Keratinocyte (primary cell): ENCODE data around the gene UBE2B. TPM values are rescaled to one million over a fixed set of nuclear protein-coding genes. Genes with fewer than 3 reads are reported as not detected.
"Not testable (repeated sequence)": the region's sequence is repeated elsewhere in the genome, so short reads cannot be mapped to it uniquely, and the experiment has no call there.

Experiments used
- DNase-seq: peaks from one replicate; pipeline ENCODE4 v3.0.0-alpha.2; 2011; ENCODE audit warnings: low read depth, missing footprints, low spot score
- FAIRE-seq: peaks from 2 replicates; lab custom pipeline; 2011; peaks lifted over from hg19 to GRCh38; lab: Jason Lieb, UNC
- H2AFZ ChIP-seq: 2 replicates; pipeline ENCODE4 v1.6.0; 2012; ENCODE audit warnings: low read length, control low read depth, inconsistent platforms; ENCODE audit not compliant: control insufficient read depth
- H3K27ac ChIP-seq: 2 replicates; pipeline ENCODE4 v1.5.1; 2011; ENCODE audit warnings: low read length; ENCODE audit not compliant: control insufficient read depth, insufficient read depth
- H3K27me3 ChIP-seq: 3 replicates; pipeline ENCODE4 v1.6.0; 2011; ENCODE audit warnings: low read length; ENCODE audit not compliant: control insufficient read depth, insufficient read depth; ENCODE audit errors: extremely low read depth
- H3K36me3 ChIP-seq, 2 experiments: 2 replicates in 1 of 2; 3 replicates in 1 of 2; pipeline ENCODE4 v1.5.1; 2011; ENCODE audit warnings: low read length in 2 of 2, mild to moderate bottlenecking in 1 of 2; ENCODE audit not compliant: control insufficient read depth in 2 of 2, insufficient read depth in 2 of 2; ENCODE audit errors: extremely low read depth in 1 of 2
- H3K4me1 ChIP-seq: 3 replicates; pipeline ENCODE4 v1.5.1; 2011; ENCODE audit warnings: low read length; ENCODE audit not compliant: control insufficient read depth, insufficient read depth; ENCODE audit errors: extremely low read depth
- H3K4me2 ChIP-seq: 3 replicates; pipeline ENCODE4 v1.6.0; 2011; ENCODE audit warnings: low read depth, low read length; ENCODE audit not compliant: control insufficient read depth, insufficient read depth; ENCODE audit errors: extremely low read depth
- H3K4me3 ChIP-seq, 3 experiments: fragments of 200-600 bp in 1 of 3; sonication (generic) in 1 of 3; 2 replicates in 2 of 3; 3 replicates in 1 of 3; pipeline ENCODE4 v1.5.1; 2011 to 2016; ENCODE audit warnings: low read length in 3 of 3, mild to moderate bottlenecking in 3 of 3, control low read depth in 2 of 3, inconsistent platforms in 1 of 3, low read depth in 1 of 3, mixed read lengths in 1 of 3, mixed run types in 1 of 3, moderate library complexity in 1 of 3; ENCODE audit not compliant: control insufficient read depth in 2 of 3, insufficient read depth in 2 of 3; ENCODE audit errors: extremely low read depth in 1 of 3
- H3K79me2 ChIP-seq: 2 replicates; pipeline ENCODE4 v1.6.0; 2012; ENCODE audit warnings: low read length; ENCODE audit not compliant: control insufficient read depth, insufficient read depth
- H3K9ac ChIP-seq: 3 replicates; pipeline ENCODE4 v1.6.0; 2011; ENCODE audit warnings: low read length; ENCODE audit not compliant: control insufficient read depth, insufficient read depth; ENCODE audit errors: extremely low read depth
- H3K9me1 ChIP-seq: 3 replicates; pipeline ENCODE4 v1.6.0; 2011; ENCODE audit warnings: low read length; ENCODE audit not compliant: control insufficient read depth, insufficient read depth; ENCODE audit errors: extremely low read depth
- H3K9me3 ChIP-seq: 2 replicates; pipeline ENCODE4 v1.5.1; 2012; ENCODE audit warnings: low read depth, low read length; ENCODE audit not compliant: control insufficient read depth
- H4K20me1 ChIP-seq: 3 replicates; pipeline ENCODE4 v1.6.0; 2011; ENCODE audit warnings: low read length; ENCODE audit not compliant: control insufficient read depth, insufficient read depth; ENCODE audit errors: extremely low read depth
- EZH2 ChIP-seq: IDR thresholded peaks from one replicate; pipeline ENCODE4 v1.6.1; 2012; ENCODE audit warnings: inconsistent platforms, mild to moderate bottlenecking, low read length, moderate library complexity
- dilution Hi-C: fragments of 300-500 bp; cut with MboI; formaldehyde crosslinking; loops from one replicate; pipeline ENCODE4 v1.7.0; 2020; ENCODE audit warnings: low sequenced_read_pairs; ENCODE audit not compliant: extremely low pct_ligation_motif_present
- polyA plus RNA-seq, 5 experiments: library from polyadenylated mRNA; depleted of rRNA in 3 of 5; stranded (reverse) in 3 of 5; stranded (forward) in 1 of 5; unstranded in 1 of 5; fragments of >200 nt; gene quantifications; 1 replicate in 1 of 5; 2 replicates in 3 of 5; 3 replicates in 1 of 5; pipeline versions ENCODE4 v1.2.1 to v1.2.3, GENCODE V29; 2011 to 2012; ENCODE audit warnings: missing spikeins in 2 of 5, low read depth in 1 of 5, low replicate concordance in 1 of 5
- TF ChIP-seq, protein P1 (sequence below), 3 experiments: IDR thresholded peaks in 1 of 3; conservative IDR thresholded peaks in 1 of 3; optimal IDR thresholded peaks in 1 of 3; 2 replicates in 2 of 3; 3 replicates in 1 of 3; pipeline versions ENCODE3 to v1.5.1; 2011; ENCODE audit warnings: low read length in 3 of 3, mild to moderate bottlenecking in 3 of 3, moderate library complexity in 2 of 3, control low read depth in 1 of 3, inconsistent platforms in 1 of 3; ENCODE audit not compliant: insufficient read depth in 2 of 3; ENCODE audit errors: extremely low read depth in 1 of 3

UBE2B gene
- polyA plus RNA-seq, 1 donor (not counting 4 experiments of a cell fraction or from before 2014, with no cell fraction given), result 73.5 TPM

DNA sequence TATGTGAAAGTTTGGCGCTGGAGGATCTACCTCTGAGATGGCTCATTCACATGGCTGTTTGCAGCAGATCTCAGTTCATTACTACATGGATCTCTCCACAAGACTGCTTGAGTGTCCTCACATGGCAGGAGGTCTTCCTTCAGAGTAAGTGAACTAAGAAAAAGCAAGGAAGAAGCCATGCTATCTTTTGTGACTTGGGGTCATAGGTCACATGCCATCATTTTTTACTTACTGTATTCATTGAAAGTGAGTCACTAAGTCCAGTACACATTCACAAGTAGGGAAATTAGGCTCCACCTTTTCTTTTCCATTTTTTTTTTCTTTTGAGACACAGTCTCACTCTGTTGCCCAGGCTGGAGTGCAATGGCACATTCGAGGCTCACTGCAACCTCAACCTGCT, 49.0 kb downstream of the UBE2B start:
- H3K79me2 ChIP-seq, result no peaks in the 10 kb centered on the region
- H3K9me1 ChIP-seq, result no peaks in the 10 kb centered on the region
- H3K27me3 ChIP-seq, result no peaks in the 10 kb centered on the region
- no peaks in the 10 kb centered on the region for H4K20me1 ChIP-seq
- dilution Hi-C loops, result no loop called here
- H3K4me1 ChIP-seq, result no peaks in the 10 kb centered on the region
- TF ChIP-seq EZH2, result no peak
- TF ChIP-seq, protein P1, sequence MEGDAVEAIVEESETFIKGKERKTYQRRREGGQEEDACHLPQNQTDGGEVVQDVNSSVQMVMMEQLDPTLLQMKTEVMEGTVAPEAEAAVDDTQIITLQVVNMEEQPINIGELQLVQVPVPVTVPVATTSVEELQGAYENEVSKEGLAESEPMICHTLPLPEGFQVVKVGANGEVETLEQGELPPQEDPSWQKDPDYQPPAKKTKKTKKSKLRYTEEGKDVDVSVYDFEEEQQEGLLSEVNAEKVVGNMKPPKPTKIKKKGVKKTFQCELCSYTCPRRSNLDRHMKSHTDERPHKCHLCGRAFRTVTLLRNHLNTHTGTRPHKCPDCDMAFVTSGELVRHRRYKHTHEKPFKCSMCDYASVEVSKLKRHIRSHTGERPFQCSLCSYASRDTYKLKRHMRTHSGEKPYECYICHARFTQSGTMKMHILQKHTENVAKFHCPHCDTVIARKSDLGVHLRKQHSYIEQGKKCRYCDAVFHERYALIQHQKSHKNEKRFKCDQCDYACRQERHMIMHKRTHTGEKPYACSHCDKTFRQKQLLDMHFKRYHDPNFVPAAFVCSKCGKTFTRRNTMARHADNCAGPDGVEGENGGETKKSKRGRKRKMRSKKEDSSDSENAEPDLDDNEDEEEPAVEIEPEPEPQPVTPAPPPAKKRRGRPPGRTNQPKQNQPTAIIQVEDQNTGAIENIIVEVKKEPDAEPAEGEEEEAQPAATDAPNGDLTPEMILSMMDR (optimal IDR thresholded peaks at IDR 0.05 in 1 of 3, IDR thresholded peaks at IDR 0.05 in 1 of 3, conservative IDR thresholded peaks at IDR 0.05 in 1 of 3; ENCODE audit: extremely low read depth in 1 of 3, insufficient read depth in 2 of 3, low read length in 3 of 3), result no peak
- DNase-seq, result no peak
- H2AFZ ChIP-seq, result no peak overlapping the region
- FAIRE-seq, result no peak
- no peak overlapping the region for H3K9ac ChIP-seq
- no peak overlapping the region for H3K4me2 ChIP-seq
- no peak overlapping the region for H3K4me3 ChIP-seq
- H3K27ac ChIP-seq, result no peak overlapping the region
- no peaks in the 10 kb centered on the region for H3K9me3 ChIP-seq
- no peaks in the 10 kb centered on the region for H3K36me3 ChIP-seq

DNA sequence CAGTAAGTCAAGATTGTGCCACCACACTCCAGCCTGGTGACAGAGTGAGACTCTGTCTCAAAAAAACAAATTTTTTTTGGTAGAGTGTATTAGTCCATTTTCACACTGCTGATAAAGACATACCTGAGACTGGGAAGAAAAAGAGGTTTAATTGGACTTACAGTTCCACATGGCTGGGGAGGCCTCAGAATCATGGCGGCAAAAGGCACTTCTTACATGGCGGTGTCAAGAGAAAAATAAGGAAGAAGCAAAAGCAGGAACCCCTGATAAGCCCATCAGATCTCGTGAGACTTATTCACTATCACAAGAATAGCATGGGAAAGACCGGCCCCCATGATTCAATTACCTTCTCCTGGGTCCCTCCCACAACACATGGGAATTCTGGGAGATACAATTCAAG, 49.7 kb downstream of the UBE2B start:
- H3K79me2 ChIP-seq, H2AFZ ChIP-seq, H3K4me1 ChIP-seq, H3K27me3 ChIP-seq, FAIRE-seq, dilution Hi-C loops, H3K9me3 ChIP-seq, H3K36me3 ChIP-seq, H3K9me1 ChIP-seq, H3K4me3 ChIP-seq, H3K4me2 ChIP-seq, DNase-seq, H3K27ac ChIP-seq, H3K9ac ChIP-seq, H4K20me1 ChIP-seq: not testable (repeated sequence)

DNA sequence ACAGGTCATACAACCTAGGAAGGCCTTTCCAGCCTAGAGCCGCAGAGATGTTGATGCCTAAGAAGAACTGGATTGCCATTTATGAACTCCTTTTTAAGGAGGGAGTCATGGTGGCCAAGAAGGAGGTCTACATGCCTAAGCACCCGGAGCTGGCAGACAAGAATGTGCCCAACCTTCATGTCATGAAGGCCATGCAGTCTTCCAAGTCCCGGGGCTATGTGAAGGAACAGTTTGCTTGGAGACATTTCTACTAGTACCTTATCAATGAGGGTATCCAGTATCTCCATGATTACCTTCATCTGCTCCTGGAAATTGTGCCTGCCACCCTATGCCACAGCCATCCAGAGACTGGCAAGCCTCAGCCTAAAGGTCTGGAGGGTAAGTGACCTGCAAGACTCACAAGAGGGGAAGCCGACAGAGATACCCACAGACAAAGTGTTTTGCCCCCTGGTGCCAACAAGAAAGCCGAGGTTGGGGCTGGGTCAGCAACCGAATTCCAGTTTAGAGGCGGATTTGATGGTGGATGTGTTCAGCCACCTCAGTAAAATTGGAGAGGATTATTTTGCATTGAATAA, 51.5 kb downstream of the UBE2B start:
- H4K20me1 ChIP-seq, result no peaks in the 10 kb centered on the region
- H3K36me3 ChIP-seq, result no peaks in the 10 kb centered on the region
- H3K79me2 ChIP-seq, result no peaks in the 10 kb centered on the region
- peaks cover 3% of the 10 kb centered on the region for H3K4me1 ChIP-seq
- dilution Hi-C loops, result no loop called here
- H3K4me3 ChIP-seq, result no peak overlapping the region
- no peak overlapping the region for H3K4me2 ChIP-seq
- no peaks in the 10 kb centered on the region for H3K27me3 ChIP-seq
- DNase-seq, result no peak
- no peak for FAIRE-seq
- TF ChIP-seq, protein P1 (optimal IDR thresholded peaks at IDR 0.05 in 1 of 3, IDR thresholded peaks at IDR 0.05 in 1 of 3, conservative IDR thresholded peaks at IDR 0.05 in 1 of 3; ENCODE audit: extremely low read depth in 1 of 3, insufficient read depth in 2 of 3, low read length in 3 of 3), result no peak
- TF ChIP-seq EZH2, result no peak
- H2AFZ ChIP-seq, result no peak overlapping the region
- H3K9me1 ChIP-seq, result no peaks in the 10 kb centered on the region
- H3K27ac ChIP-seq, result no peak overlapping the region
- H3K9ac ChIP-seq, result no peak overlapping the region
- H3K9me3 ChIP-seq, result no peaks in the 10 kb centered on the region
